LNCAP (cell line): ENCODE results near the gene KBTBD12.
A peak's percentile ranks its signal among the peaks of the same experiment; 100 is the strongest.

ENCODE experiments used
- CTCF ChIP-seq: fragments of 450-650 bp; IDR thresholded peaks from 2 replicates; pipeline ENCODE4 v1.5.1; 2017; ENCODE audit warnings: mild to moderate bottlenecking

The KBTBD12 gene

GRCh38 chr3:127960421-127960965, 45.5 kb downstream of the KBTBD12 start:
- TF ChIP-seq CTCF, result no peak

GRCh38 chr3:127961124-127961523, 46.1 kb downstream of the KBTBD12 start:
- no peak for TF ChIP-seq CTCF

GRCh38 chr3:127961963-127962362, 46.9 kb downstream of the KBTBD12 start:
- no peak for TF ChIP-seq CTCF

GRCh38 chr3:127962937-127963336, 47.9 kb downstream of the KBTBD12 start:
- TF ChIP-seq CTCF, result no peak

- TF ChIP-seq CTCF, result no peak
Measured at GRCh38 chr3:127964053-127964452, 49.0 kb downstream of the KBTBD12 start.

DNA sequence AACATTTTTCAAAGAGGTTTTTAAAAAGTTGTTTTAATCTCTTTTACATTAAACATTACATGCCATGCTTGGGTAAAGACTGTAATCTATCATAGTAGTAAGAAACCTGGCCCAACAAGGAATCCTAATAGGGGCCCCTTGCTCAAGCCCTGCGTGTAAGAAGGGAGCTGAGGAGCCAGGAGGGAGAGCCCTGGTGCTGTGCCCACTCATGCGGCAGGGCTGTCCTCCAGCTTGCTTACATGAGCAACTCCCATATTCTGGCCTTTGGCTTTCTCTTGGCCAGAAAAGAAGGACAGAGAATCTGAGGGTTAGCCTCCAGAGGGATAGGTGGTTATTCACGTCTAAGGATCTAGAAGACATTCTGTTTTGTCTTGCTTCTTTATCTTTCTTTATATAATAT, 49.8 kb downstream of the KBTBD12 start:
- no peak for TF ChIP-seq CTCF

DNA sequence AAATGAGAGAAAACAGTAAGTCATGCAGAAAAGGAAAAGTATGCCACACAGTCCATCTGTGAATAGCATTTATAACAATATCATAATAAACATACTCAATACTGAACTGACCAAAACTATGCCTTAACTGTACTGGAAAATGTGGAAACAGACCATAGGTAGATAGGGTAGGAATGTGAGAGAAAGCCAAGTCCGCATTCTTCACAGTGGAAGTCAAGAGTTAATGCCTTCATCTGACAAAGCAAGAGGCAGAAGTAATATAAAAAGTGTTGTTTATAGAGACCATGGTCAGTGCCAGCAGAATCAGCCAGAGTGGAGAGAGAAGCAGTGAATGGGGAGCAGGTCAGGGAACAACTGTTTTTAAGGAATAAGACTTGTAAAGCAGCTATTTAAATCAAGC, 52.3 kb downstream of the KBTBD12 start:
- TF ChIP-seq CTCF, result no peak

- TF ChIP-seq CTCF, result peak; percentile 76
Measured at GRCh38 chr3:127970966-127971592, 56.0 kb downstream of the KBTBD12 start.
